Neural progenitor cell (in vitro differentiated cells): ENCODE data around the gene FXYD7.

Source experiments
- EZH2phosphoT487 ChIP-seq: fragments of 200-600 bp; sonication (generic); IDR thresholded peaks from 2 replicates; pipeline ENCODE4 v1.6.1; 2017; ENCODE audit warnings: antibody characterized with exemption
- TF ChIP-seq, protein P1 (sequence below): fragments of 200-600 bp; sonication (generic); IDR thresholded peaks from 2 replicates; pipeline ENCODE4 v1.5.1; 2017; ENCODE audit warnings: antibody characterized with exemption, mild to moderate bottlenecking

DNA sequence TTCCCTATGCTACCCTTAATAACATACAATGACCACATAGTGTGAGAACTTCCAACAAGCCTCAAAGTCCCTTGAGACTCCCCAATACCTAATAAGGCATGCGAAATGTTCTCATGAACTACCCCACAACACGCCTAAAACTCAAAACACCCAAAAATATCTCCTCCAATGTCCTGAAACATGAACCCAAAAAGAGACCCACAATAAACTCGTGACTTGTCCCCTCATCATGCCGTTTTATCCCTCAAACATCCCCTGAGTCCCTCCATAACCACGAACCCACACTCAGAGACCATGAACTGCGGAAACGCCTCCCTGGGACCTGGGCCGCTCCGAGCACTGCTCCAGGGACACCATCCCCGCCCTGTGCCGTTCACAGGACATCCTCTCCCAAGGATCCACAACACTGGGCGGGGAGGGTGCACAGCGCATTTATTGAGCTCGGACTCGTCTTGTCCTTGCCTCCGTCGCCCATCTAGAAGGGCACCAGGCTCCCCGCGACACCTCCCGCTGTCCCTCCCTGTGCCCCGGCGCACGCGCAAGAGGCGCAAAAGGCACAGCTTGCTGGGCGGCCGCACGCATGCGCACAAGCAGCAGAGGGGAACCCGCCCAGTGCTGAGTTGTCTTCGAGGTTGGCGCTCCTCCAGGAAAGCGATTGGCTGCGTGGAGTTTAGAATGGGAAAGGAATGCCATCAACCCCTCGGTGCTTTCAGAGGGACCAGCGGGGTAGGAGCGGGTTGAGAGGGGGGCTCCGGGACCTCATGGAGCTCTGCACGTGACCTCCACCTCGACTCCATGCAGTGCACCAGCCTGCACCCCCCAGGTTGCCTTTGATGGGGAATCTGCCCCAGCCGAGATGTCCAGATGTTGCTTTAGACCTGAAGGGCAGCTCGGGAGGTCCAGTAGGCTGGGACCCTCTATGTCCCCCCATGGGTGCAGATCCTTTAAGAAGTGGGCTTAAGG lies 18.7 kb upstream of the FXYD7 start:
- TF ChIP-seq, protein P1, sequence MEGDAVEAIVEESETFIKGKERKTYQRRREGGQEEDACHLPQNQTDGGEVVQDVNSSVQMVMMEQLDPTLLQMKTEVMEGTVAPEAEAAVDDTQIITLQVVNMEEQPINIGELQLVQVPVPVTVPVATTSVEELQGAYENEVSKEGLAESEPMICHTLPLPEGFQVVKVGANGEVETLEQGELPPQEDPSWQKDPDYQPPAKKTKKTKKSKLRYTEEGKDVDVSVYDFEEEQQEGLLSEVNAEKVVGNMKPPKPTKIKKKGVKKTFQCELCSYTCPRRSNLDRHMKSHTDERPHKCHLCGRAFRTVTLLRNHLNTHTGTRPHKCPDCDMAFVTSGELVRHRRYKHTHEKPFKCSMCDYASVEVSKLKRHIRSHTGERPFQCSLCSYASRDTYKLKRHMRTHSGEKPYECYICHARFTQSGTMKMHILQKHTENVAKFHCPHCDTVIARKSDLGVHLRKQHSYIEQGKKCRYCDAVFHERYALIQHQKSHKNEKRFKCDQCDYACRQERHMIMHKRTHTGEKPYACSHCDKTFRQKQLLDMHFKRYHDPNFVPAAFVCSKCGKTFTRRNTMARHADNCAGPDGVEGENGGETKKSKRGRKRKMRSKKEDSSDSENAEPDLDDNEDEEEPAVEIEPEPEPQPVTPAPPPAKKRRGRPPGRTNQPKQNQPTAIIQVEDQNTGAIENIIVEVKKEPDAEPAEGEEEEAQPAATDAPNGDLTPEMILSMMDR = no peak
- TF ChIP-seq EZH2phosphoT487 = no peak
